ENCODE data around the gene ATG16L1. TPM values are rescaled to one million over a fixed set of nuclear protein-coding genes. Genes with fewer than 3 reads are reported as not detected.

ATG16L1 gene
- total RNA-seq, 1 donor from 2014 or later, result 26.4 TPM

GRCh38 chr2:233280114-233280693, 28.7 kb downstream of the ATG16L1 start:
- intact Hi-C loops (cut with DNase I), result no loop called here
- DNase-seq (ENCODE audit: low spot score) (no peak), ATAC-seq (no peak)

GRCh38 chr2:233281553-233281952, 30.1 kb downstream of the ATG16L1 start:
- intact Hi-C loops (cut with DNase I), result no loop called here
- no peak for DNase-seq (ENCODE audit: low spot score)
- ATAC-seq, result no peak

DNA sequence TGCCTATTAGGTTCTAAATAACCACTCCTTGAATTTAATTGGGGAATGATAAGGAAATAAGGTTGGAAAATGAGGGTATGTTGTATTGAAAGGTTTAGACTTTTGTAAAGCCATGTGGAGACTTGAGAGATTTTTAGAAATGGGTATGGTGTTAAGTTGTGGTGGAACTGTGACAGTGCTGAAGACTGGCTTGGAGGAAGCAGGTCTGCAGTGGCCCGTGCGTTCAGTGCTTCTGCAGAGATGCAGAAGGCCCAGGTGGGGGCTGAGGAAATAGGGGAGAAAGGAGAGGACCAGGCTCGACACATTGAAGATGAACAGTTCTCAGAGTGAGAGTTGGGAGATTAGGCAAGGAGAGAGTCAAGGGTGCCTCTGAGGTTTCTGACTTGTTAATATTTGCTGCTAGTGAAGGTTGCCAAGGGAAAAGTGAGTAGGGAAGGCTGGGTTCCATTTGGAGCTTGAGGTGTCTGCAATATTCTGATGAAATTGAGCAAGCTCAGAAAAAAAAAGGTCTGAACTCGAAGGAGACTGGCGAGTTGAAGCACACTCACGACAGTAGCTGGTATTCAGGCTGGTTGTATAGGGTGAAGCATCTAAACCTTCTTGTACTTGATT, 30.6 kb downstream of the ATG16L1 start:
- DNase-seq (ENCODE audit: low spot score) (no peak), ATAC-seq (no peak)
- intact Hi-C loops (cut with DNase I), result no loop called here

- intact Hi-C loops (cut with DNase I), result no loop called here
- DNase-seq (ENCODE audit: low spot score) (no peak), ATAC-seq (no peak)
Observed at GRCh38 chr2:233285921-233286320, 34.4 kb downstream of the ATG16L1 start.

DNA sequence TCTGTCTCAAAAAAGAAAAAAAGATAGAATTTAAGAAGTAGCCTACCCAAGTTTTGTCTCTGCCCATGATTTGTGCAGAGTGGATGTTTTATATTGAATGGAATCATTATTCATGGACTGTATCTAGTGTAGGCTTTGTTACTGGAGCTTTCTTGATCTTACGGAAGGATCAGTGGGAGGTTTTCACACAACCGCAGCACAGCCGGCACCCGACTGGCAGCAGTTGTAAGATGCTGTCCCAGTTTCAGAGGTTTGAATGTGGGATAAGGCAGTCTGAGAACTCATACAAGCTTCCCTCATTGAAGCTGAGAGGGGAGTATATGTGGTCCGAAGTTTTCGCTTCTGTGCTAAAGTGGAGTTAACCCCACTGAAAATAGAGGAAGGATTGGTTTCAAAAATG, 36.4 kb downstream of the ATG16L1 start:
- intact Hi-C loops (cut with DNase I), result no loop called here
- ATAC-seq (no peak), DNase-seq (ENCODE audit: low spot score) (no peak)

- ATAC-seq (no peak), DNase-seq (ENCODE audit: low spot score) (no peak)
- intact Hi-C loops (cut with DNase I), result no loop called here
Observed at GRCh38 chr2:233288663-233289062, 37.2 kb downstream of the ATG16L1 start.

DNA sequence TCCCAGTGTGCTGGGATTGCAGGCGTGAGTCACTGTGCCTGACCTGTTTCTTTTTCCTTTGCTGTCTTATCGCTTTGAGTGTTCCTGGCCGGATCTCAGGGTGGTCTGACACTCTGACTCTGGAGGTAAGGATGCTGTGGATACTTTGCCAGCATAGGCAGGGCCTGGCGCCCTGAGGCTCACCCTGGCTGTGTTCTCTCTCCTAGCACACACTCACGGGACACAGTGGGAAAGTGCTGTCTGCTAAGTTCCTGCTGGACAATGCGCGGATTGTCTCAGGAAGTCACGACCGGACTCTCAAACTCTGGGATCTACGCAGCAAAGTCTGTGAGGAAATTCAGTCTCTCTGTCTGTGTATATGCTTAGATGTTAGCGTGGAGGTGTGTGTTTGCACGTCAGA, 38.2 kb downstream of the ATG16L1 start:
- ATAC-seq (no peak), DNase-seq (ENCODE audit: low spot score) (no peak)
- intact Hi-C loops (cut with DNase I), result no loop called here

GRCh38 chr2:233290051-233290845, 38.8 kb downstream of the ATG16L1 start:
- intact Hi-C loops (cut with DNase I), result no loop called here
- no peak for ATAC-seq
- no peak for DNase-seq (ENCODE audit: low spot score)

- ATAC-seq (no peak), DNase-seq (ENCODE audit: low spot score) (no peak)
- intact Hi-C loops (cut with DNase I), result no loop called here
Observed at GRCh38 chr2:233295891-233296290, 44.4 kb downstream of the ATG16L1 start.

DNA sequence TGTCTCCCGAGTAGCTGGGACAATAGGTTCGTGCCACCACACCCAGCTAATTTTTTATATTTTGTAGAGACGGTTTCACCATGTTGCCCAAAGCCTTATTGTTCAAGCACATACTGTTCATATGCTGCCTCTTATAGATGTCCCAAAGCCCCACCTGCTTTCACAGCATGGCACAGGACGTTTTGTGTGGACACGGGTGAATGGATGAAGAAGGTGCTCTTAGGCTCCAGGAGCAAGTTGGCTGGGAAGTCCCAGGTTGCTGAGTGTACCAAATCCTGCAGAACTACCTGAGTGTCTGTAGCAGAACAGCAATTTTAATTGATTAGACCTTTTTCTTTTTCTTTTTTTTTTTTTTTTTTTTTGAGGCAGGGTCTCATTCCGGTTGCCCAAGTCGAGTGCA, 45.6 kb downstream of the ATG16L1 start:
- intact Hi-C loops (cut with DNase I), result no loop called here
- DNase-seq (ENCODE audit: low spot score) (no peak), ATAC-seq (no peak)

- ATAC-seq, result no peak
- intact Hi-C loops (cut with DNase I), result no loop called here
- DNase-seq (ENCODE audit: low spot score), result no peak
Observed at GRCh38 chr2:233300401-233300800, 48.9 kb downstream of the ATG16L1 start.

DNA sequence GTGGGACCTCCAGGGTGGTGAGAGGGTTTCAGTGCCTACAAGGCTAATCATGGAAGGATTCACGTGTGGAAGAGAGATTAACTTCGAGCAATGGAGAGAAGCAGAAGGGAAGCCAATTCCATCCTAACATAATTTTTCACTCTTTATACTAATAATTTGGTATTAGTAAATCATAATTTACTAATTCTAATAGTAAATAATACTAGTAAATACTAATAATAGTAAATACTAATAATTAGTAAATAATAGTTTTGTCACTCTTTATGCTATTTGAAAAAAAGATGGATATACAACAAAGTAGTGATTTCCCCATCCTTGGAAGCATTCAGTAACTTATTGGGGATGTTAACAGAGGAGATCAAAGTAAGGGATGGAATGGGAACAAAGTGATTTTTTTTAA, 49.8 kb downstream of the ATG16L1 start:
- ATAC-seq (no peak), DNase-seq (ENCODE audit: low spot score) (no peak)
- intact Hi-C loops (cut with DNase I), result no loop called here

DNA sequence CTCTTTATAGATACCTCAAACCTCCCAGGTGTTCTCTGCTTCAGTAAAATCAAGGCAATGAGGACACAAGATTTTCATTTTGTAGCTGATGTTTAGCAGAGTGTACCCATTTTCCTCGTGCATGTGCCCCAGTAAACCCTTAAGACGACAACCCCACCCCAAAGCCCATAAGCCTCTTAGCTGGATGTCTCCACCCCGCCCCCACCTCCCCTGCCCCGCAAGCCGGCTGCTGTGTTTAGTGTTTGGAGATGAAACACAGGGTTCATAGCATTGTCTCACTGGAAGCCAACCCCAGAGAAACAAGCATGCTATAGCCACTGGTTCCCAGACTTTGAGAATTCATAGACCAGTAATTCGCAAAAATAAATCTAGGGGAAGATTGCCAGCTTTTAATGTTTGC, 50.3 kb downstream of the ATG16L1 start:
- ATAC-seq, result no peak
- DNase-seq (ENCODE audit: low spot score), result no peak
- intact Hi-C loops (cut with DNase I), result no loop called here

GRCh38 chr2:233303252-233303651, 51.8 kb downstream of the ATG16L1 start:
- ATAC-seq, result no peak
- no peak for DNase-seq (ENCODE audit: low spot score)
- intact Hi-C loops (cut with DNase I), result no loop called here

DNA sequence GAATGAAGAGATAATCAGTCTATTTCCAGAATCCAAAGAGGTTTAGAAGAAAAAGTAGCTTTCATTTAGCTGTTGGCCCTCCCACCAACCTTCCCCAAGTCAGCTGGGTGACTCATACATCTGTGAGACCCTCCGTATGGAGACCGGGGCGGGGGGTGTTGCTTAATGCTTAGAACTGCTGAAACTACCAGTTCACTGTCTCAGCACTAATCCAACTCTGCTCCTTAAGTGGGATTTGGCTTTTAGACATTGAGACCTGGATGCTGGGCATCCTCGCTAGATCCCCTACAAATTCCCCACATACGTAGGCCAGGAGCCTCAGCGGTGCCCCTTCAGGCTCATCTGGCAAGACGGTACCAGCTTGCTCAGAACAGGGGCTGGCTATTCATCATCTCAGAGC, 56.1 kb downstream of the ATG16L1 start, which contains the start of gene SAG:
SAG (plus strand) TSS at position 252 of the 400 bp plus-strand sequence. CDS start 1,374 bp downstream, outside the sequence.
- ATAC-seq (no peak), DNase-seq (ENCODE audit: low spot score) (no peak)
- intact Hi-C loops (cut with DNase I), result no loop called here

DNA sequence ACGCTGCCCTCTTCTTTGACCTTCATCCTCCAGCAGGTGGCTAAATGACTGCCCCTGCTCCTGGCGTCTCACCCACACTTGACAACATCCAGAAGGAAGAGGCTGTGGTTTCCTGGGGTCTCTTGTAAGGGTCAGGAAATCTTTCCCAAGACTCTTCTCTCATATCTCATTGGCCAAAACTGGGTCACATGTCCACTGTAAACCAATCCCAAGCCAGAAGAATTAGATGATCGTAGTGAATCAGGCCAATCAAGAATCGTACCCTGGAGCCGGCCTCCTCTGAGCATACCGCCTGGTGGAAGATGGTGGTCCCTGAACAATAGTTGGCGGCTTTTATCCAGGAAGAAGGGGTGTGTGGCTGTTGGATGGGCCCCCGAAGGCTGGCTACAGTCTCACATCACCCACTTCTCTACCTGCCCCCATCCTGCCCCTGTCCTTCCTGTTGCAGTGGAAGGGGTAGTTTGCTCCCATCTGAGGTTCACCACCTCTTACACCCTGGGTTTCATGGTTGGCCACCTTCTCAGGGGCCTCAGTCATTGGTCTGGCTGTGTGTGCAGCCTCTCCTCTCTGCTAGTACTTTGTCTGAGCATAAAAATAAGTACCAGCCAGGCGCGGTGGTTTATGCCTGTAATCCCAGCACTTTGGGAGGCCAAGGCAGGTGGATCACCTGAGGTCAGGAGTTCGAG, 59.9 kb downstream of the ATG16L1 start:
- ATAC-seq, result no peak
- no peak for DNase-seq (ENCODE audit: low spot score)
- intact Hi-C loops (cut with DNase I), result no loop called here

GRCh38 chr2:233312874-233313273, 61.4 kb downstream of the ATG16L1 start:
- intact Hi-C loops (cut with DNase I), result no loop called here
- ATAC-seq, result no peak
- DNase-seq (ENCODE audit: low spot score), result no peak

- intact Hi-C loops (cut with DNase I), result no loop called here
- ATAC-seq, result no peak
Observed at GRCh38 chr2:233314180-233314925, 62.9 kb downstream of the ATG16L1 start.

More at GRCh38 chr2:233314180-233314925, 62.9 kb downstream of the ATG16L1 start:
- no peak for DNase-seq (ENCODE audit: low spot score)

All from sciatic nerve (tissue), 2 donors.